GM21825 (cell line): ENCODE measurements around the gene CCDC187.
"Not testable (repeated sequence)": the region's sequence is repeated elsewhere in the genome, so short reads cannot be mapped to it uniquely, and the experiment has no call there.

ENCODE experiments used
- ATAC-seq: cut with Tn5 transposase; IDR thresholded peaks from one replicate; pipeline ENCODE4 v1.9.1; 2021; ENCODE audit warnings: mild to moderate bottlenecking, moderate library complexity; ENCODE audit not compliant: unreplicated experiment

Gene CCDC187

GRCh38 chr9:136327304-136327974 is 23.5 kb upstream of the CCDC187 start, which contains the start of gene GPSM1:
GPSM1 (plus strand) TSS chr9:136327539; CDS start chr9:136327696, 157 bp downstream.
- no peak for ATAC-seq

- ATAC-seq, result no peak
Measured at GRCh38 chr9:136326761-136327303, 22.9 kb upstream of the CCDC187 start.

GRCh38 chr9:136326061-136326760 is 22.3 kb upstream of the CCDC187 start:
- ATAC-seq, result no peak

GRCh38 chr9:136325358-136325757 is 21.5 kb upstream of the CCDC187 start:
- no peak for ATAC-seq

GRCh38 chr9:136324501-136325300 is 20.8 kb upstream of the CCDC187 start:
- ATAC-seq, result no peak

GRCh38 chr9:136323371-136323789 is 19.5 kb upstream of the CCDC187 start:
- no peak for ATAC-seq

- no peak for ATAC-seq
Measured at GRCh38 chr9:136322756-136323330, 18.9 kb upstream of the CCDC187 start.

- ATAC-seq, result no peak
Measured at GRCh38 chr9:136321561-136321960, 17.7 kb upstream of the CCDC187 start.

GRCh38 chr9:136320972-136321371 is 17.1 kb upstream of the CCDC187 start:
- not testable (repeated sequence) for ATAC-seq

GRCh38 chr9:136319955-136320354 is 16.1 kb upstream of the CCDC187 start:
- not testable (repeated sequence) for ATAC-seq

- not testable (repeated sequence) for ATAC-seq
Measured at GRCh38 chr9:136319244-136319643, 15.3 kb upstream of the CCDC187 start.

- ATAC-seq, result no peak
Measured at GRCh38 chr9:136318776-136319241, 14.9 kb upstream of the CCDC187 start.

- ATAC-seq, result no peak
Measured at GRCh38 chr9:136318111-136318775, 14.3 kb upstream of the CCDC187 start.

- ATAC-seq, result no peak
Measured at GRCh38 chr9:136317695-136318094, 13.8 kb upstream of the CCDC187 start.

- no peak for ATAC-seq
Measured at GRCh38 chr9:136316896-136317676, 13.2 kb upstream of the CCDC187 start.

GRCh38 chr9:136316271-136316751 is 12.4 kb upstream of the CCDC187 start:
- ATAC-seq, result no peak

- no peak for ATAC-seq
Measured at GRCh38 chr9:136314944-136315343, 11.1 kb upstream of the CCDC187 start.

GRCh38 chr9:136314056-136314416 is 10.1 kb upstream of the CCDC187 start:
- ATAC-seq, result no peak
